ENCODE measurements around the gene IL19.

The IL19 gene

DNA sequence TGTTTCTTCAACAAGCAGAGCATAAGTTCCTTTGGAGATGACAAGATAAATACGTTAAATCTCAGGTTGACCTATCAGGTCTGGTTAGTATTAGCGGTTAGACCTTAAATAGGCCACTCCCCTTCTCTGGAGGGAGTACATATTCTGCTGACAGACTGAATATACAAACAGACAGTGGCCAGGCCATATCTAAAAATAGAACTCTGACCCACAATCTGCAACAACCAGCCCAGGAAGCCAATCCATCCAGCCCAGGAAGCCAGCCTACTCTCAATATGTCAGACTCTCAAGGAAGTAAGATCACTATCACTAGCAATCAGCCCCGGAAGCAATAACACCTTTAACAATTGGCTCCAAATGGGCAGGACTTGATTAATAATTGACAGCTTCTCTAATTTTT lies 101.6 kb downstream of the IL19 start:
- no peak overlapping the region for H3K4me3 ChIP-seq (ENCODE audit: low read depth in 1 of 2, low read length in 2 of 2)
- H3K4me1 ChIP-seq (ENCODE audit: insufficient read depth, low read length), result peaks cover 5% of the 10 kb centered on the region
- no peaks in the 10 kb centered on the region for H3K36me3 ChIP-seq (ENCODE audit: insufficient read depth, low read length)
- no peak overlapping the region for H3K27ac ChIP-seq (ENCODE audit: low read depth, low read length)
- no peaks in the 10 kb centered on the region for H3K27me3 ChIP-seq (ENCODE audit: control insufficient read depth in 1 of 2, insufficient read depth in 2 of 2, low read length in 2 of 2)
- H3K9ac ChIP-seq (ENCODE audit: low read length), result no peak overlapping the region
- peaks cover 3% of the 10 kb centered on the region for H3K9me3 ChIP-seq (ENCODE audit: low read length)

DNA sequence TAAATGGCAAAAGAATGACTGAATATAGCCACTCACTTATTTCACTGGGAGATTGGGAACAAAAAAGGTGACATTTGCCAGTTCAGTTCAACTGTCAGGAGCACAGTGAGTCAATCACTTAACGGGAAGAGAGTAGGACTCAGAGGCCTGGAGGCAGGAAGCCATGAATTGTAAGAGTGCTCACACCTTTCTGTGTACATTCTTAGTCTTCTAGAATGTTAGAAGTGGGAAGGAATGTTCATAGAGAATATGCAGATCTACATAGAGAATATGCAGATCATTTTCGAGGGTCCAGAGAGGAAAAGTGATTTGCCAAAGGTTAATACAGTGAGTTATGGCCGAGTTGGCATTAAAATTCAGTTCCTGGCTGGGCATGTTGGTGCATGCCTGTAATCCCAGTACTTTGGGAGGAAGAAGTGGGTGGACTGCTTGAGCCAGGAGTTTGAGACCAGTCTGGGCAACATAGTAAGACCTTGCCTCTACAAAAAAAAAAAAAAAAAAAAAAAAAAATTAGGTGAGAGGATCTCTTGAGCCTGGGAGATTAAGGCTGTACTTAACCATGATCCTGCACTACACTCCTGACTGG lies 103.1 kb downstream of the IL19 start:
- H3K9me3 ChIP-seq (ENCODE audit: low read length), result peaks cover 9% of the 10 kb centered on the region
- H3K9ac ChIP-seq (ENCODE audit: low read length), result no peak overlapping the region
- H3K4me1 ChIP-seq (ENCODE audit: insufficient read depth, low read length), result peaks cover 5% of the 10 kb centered on the region
- no peaks in the 10 kb centered on the region for H3K36me3 ChIP-seq (ENCODE audit: insufficient read depth, low read length)
- H3K27ac ChIP-seq (ENCODE audit: low read depth, low read length), result no peak overlapping the region
- H3K27me3 ChIP-seq (ENCODE audit: control insufficient read depth in 1 of 2, insufficient read depth in 2 of 2, low read length in 2 of 2), result no peaks in the 10 kb centered on the region
- H3K4me3 ChIP-seq (ENCODE audit: low read depth in 1 of 2, low read length in 2 of 2), result no peak overlapping the region

DNA sequence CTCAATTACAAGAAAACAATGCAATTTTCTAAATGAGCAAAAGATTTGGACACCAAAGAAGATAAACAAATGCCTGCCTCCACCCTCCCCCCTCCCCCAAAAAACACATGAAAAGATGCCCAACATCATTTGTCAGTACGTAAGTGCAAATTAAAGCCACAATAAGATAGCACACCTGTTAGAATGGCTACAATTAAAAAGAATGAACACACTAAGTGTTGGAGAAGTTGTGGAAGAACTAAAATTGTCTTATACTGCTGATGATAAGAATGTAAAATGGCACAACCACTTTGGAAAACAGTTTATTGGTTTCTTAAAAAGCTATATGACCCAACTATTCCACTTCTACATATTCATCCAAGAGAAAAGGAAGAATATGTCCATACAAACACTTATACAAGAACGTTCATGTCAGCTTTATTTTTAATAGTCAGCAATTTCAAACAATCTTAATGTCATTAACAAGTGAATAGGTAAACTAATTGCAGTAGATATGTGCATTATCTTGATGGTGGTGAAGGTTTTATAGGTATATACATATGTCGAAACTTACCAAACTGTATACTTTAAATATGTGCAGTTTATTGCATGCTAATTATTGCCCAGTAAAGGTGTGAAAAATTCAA lies 105.3 kb downstream of the IL19 start:
- no peak overlapping the region for H3K27ac ChIP-seq (ENCODE audit: low read depth, low read length)

GRCh38 chr1:206878456-206878855 lies 107.9 kb downstream of the IL19 start:
- no peaks in the 10 kb centered on the region for H3K27me3 ChIP-seq (ENCODE audit: control insufficient read depth in 1 of 2, insufficient read depth in 2 of 2, low read length in 2 of 2)
- peaks cover 9% of the 10 kb centered on the region for H3K9me3 ChIP-seq (ENCODE audit: low read length)
- H3K36me3 ChIP-seq (ENCODE audit: insufficient read depth, low read length), result no peaks in the 10 kb centered on the region
- H3K4me3 ChIP-seq (ENCODE audit: low read depth in 1 of 2, low read length in 2 of 2), result no peak overlapping the region
- H3K9ac ChIP-seq (ENCODE audit: low read length), result no peak overlapping the region
- H3K27ac ChIP-seq (ENCODE audit: low read depth, low read length), result no peak overlapping the region
- no peaks in the 10 kb centered on the region for H3K4me1 ChIP-seq (ENCODE audit: insufficient read depth, low read length)

More for the DNA sequence above, 105.3 kb downstream of the IL19 start:
- Histone ChIP-seq H3K4me1 (ENCODE audit: insufficient read depth, low read length) (peaks cover 1% of the 10 kb centered on the region), H3K36me3 (ENCODE audit: insufficient read depth, low read length) (no peaks in the 10 kb centered on the region), H3K9ac (ENCODE audit: low read length) (no peak overlapping the region), H3K4me3 (ENCODE audit: low read depth in 1 of 2, low read length in 2 of 2) (no peak overlapping the region), H3K9me3 (ENCODE audit: low read length) (peaks cover 9% of the 10 kb centered on the region), H3K27me3 (ENCODE audit: control insufficient read depth in 1 of 2, insufficient read depth in 2 of 2, low read length in 2 of 2) (no peaks in the 10 kb centered on the region)

- Histone ChIP-seq H3K9ac (ENCODE audit: low read length) (no peak overlapping the region), H3K36me3 (ENCODE audit: insufficient read depth, low read length) (no peaks in the 10 kb centered on the region), H3K9me3 (ENCODE audit: low read length) (peaks cover 9% of the 10 kb centered on the region), H3K27me3 (ENCODE audit: control insufficient read depth in 1 of 2, insufficient read depth in 2 of 2, low read length in 2 of 2) (no peaks in the 10 kb centered on the region), H3K27ac (ENCODE audit: low read depth, low read length) (no peak overlapping the region), H3K4me3 (ENCODE audit: low read depth in 1 of 2, low read length in 2 of 2) (no peak overlapping the region), H3K4me1 (ENCODE audit: insufficient read depth, low read length) (no peaks in the 10 kb centered on the region)
These were observed 109.7 kb downstream of the IL19 start for GRCh38 chr1:206880314-206880713.

GRCh38 chr1:206882555-206882954 lies 112.0 kb downstream of the IL19 start:
- Histone ChIP-seq H3K27ac (ENCODE audit: low read depth, low read length) (no peak overlapping the region), H3K27me3 (ENCODE audit: control insufficient read depth in 1 of 2, insufficient read depth in 2 of 2, low read length in 2 of 2) (no peaks in the 10 kb centered on the region), H3K9me3 (ENCODE audit: low read length) (peaks cover 6% of the 10 kb centered on the region), H3K4me3 (ENCODE audit: low read depth in 1 of 2, low read length in 2 of 2) (no peak overlapping the region), H3K9ac (ENCODE audit: low read length) (no peak overlapping the region), H3K4me1 (ENCODE audit: insufficient read depth, low read length) (no peaks in the 10 kb centered on the region), H3K36me3 (ENCODE audit: insufficient read depth, low read length) (no peaks in the 10 kb centered on the region)

GRCh38 chr1:206883160-206883559 lies 112.6 kb downstream of the IL19 start:
- no peaks in the 10 kb centered on the region for H3K36me3 ChIP-seq (ENCODE audit: insufficient read depth, low read length)
- peaks cover 5% of the 10 kb centered on the region for H3K9me3 ChIP-seq (ENCODE audit: low read length)
- H3K27ac ChIP-seq (ENCODE audit: low read depth, low read length), result no peak overlapping the region
- H3K9ac ChIP-seq (ENCODE audit: low read length), result no peak overlapping the region
- no peak overlapping the region for H3K4me3 ChIP-seq (ENCODE audit: low read depth in 1 of 2, low read length in 2 of 2)
- H3K4me1 ChIP-seq (ENCODE audit: insufficient read depth, low read length), result no peaks in the 10 kb centered on the region
- no peaks in the 10 kb centered on the region for H3K27me3 ChIP-seq (ENCODE audit: control insufficient read depth in 1 of 2, insufficient read depth in 2 of 2, low read length in 2 of 2)

- Histone ChIP-seq H3K36me3 (ENCODE audit: insufficient read depth, low read length) (no peaks in the 10 kb centered on the region), H3K27me3 (ENCODE audit: control insufficient read depth in 1 of 2, insufficient read depth in 2 of 2, low read length in 2 of 2) (no peaks in the 10 kb centered on the region)
These were observed 113.3 kb downstream of the IL19 start for GRCh38 chr1:206883876-206884275.

GRCh38 chr1:206885341-206886060 lies 114.9 kb downstream of the IL19 start:
- no peaks in the 10 kb centered on the region for H3K27me3 ChIP-seq (ENCODE audit: control insufficient read depth in 1 of 2, insufficient read depth in 2 of 2, low read length in 2 of 2)
- no peaks in the 10 kb centered on the region for H3K9me3 ChIP-seq (ENCODE audit: low read length)
- no peak overlapping the region for H3K27ac ChIP-seq (ENCODE audit: low read depth, low read length)
- no peaks in the 10 kb centered on the region for H3K4me1 ChIP-seq (ENCODE audit: insufficient read depth, low read length)
- H3K9ac ChIP-seq (ENCODE audit: low read length), result no peak overlapping the region
- H3K36me3 ChIP-seq (ENCODE audit: insufficient read depth, low read length), result no peaks in the 10 kb centered on the region
- H3K4me3 ChIP-seq (ENCODE audit: low read depth in 1 of 2, low read length in 2 of 2), result no peak overlapping the region

More at GRCh38 chr1:206883876-206884275, 113.3 kb downstream of the IL19 start:
- no peak overlapping the region for H3K4me3 ChIP-seq (ENCODE audit: low read depth in 1 of 2, low read length in 2 of 2)
- H3K4me1 ChIP-seq (ENCODE audit: insufficient read depth, low read length), result no peaks in the 10 kb centered on the region
- no peak overlapping the region for H3K9ac ChIP-seq (ENCODE audit: low read length)
- no peaks in the 10 kb centered on the region for H3K9me3 ChIP-seq (ENCODE audit: low read length)
- no peak overlapping the region for H3K27ac ChIP-seq (ENCODE audit: low read depth, low read length)

GRCh38 chr1:206886831-206887230 lies 116.3 kb downstream of the IL19 start:
- Histone ChIP-seq H3K4me3 (ENCODE audit: low read depth in 1 of 2, low read length in 2 of 2) (no peak overlapping the region), H3K9me3 (ENCODE audit: low read length) (no peaks in the 10 kb centered on the region), H3K27me3 (ENCODE audit: control insufficient read depth in 1 of 2, insufficient read depth in 2 of 2, low read length in 2 of 2) (no peaks in the 10 kb centered on the region), H3K36me3 (ENCODE audit: insufficient read depth, low read length) (no peaks in the 10 kb centered on the region), H3K27ac (ENCODE audit: low read depth, low read length) (no peak overlapping the region), H3K9ac (ENCODE audit: low read length) (no peak overlapping the region), H3K4me1 (ENCODE audit: insufficient read depth, low read length) (no peaks in the 10 kb centered on the region)

DNA sequence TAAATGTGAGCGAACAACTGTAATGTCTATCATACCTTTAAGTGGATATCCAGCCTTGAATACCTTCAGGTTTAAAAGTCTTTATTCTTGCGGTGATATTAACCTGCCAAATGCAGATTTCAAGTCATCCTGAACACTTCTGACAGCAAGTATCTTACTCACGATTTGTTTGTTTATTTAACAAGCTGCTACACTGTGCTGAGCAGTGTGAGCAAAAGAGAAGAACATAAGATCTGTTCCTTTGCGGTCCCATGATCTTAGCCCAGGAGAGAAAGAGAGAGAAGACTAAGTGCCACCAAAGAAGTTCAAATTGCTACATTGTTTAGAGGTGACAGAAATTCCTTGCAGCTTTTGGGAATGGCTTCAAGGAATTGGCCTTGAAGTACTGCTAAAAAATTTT lies 117.1 kb downstream of the IL19 start:
- Histone ChIP-seq H3K36me3 (ENCODE audit: insufficient read depth, low read length) (no peaks in the 10 kb centered on the region), H3K4me3 (ENCODE audit: low read depth in 1 of 2, low read length in 2 of 2) (no peak overlapping the region), H3K27ac (ENCODE audit: low read depth, low read length) (no peak overlapping the region), H3K9ac (ENCODE audit: low read length) (no peak overlapping the region), H3K27me3 (ENCODE audit: control insufficient read depth in 1 of 2, insufficient read depth in 2 of 2, low read length in 2 of 2) (no peaks in the 10 kb centered on the region), H3K4me1 (ENCODE audit: insufficient read depth, low read length) (no peaks in the 10 kb centered on the region), H3K9me3 (ENCODE audit: low read length) (no peaks in the 10 kb centered on the region)

Measured in muscle layer of colon (tissue), 2 donors.